ENCODE measurements around the gene ELK1.
"Not testable (repeated sequence)": the region's sequence is repeated elsewhere in the genome, so short reads cannot be mapped to it uniquely, and the experiment has no call there.

Gene ELK1

DNA sequence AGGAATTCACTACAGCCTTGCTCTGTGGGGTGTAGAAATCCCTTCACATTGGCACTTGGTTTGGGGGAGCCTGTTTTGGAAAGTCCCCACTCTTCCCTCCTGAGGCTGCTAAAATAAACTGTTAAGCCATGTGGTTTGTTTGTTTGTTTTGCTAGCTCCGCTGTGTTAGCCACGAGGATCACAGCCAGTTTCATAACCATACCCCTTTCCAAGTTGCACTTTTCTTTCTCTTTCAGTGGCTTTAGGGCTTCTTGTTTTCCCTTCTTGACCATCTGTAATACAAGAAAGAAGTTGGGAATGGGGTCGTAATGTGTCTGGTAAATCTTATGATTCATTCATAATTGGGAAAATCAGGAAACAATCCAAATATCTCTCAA is 33.5 kb upstream of the ELK1 start:
- H3K36me3 ChIP-seq (ENCODE audit: insufficient read depth), result no peaks in the 10 kb centered on the region
- no peaks in the 10 kb centered on the region for H3K79me2 ChIP-seq (ENCODE audit: insufficient read depth, low read depth)
- H3K27ac ChIP-seq, result no peak overlapping the region
- no peak overlapping the region; the same call in 1 of the 2 replicates for H3K9ac ChIP-seq
- H3K4me2 ChIP-seq, result peak overlapping the region; percentile 40; the same call in 1 of the 2 replicates
- no peaks in the 10 kb centered on the region for H3K27me3 ChIP-seq (ENCODE audit: insufficient read depth, low read depth)
- TF ChIP-seq, protein P1, sequence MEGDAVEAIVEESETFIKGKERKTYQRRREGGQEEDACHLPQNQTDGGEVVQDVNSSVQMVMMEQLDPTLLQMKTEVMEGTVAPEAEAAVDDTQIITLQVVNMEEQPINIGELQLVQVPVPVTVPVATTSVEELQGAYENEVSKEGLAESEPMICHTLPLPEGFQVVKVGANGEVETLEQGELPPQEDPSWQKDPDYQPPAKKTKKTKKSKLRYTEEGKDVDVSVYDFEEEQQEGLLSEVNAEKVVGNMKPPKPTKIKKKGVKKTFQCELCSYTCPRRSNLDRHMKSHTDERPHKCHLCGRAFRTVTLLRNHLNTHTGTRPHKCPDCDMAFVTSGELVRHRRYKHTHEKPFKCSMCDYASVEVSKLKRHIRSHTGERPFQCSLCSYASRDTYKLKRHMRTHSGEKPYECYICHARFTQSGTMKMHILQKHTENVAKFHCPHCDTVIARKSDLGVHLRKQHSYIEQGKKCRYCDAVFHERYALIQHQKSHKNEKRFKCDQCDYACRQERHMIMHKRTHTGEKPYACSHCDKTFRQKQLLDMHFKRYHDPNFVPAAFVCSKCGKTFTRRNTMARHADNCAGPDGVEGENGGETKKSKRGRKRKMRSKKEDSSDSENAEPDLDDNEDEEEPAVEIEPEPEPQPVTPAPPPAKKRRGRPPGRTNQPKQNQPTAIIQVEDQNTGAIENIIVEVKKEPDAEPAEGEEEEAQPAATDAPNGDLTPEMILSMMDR (conservative IDR thresholded peaks at IDR 0.05; ENCODE audit: low read depth, low read length), result no peak
- H4K20me1 ChIP-seq (ENCODE audit: insufficient read depth), result no peaks in the 10 kb centered on the region
- peak overlapping the region; percentile 38; the same call in 1 of the 2 replicates for H2AFZ ChIP-seq (ENCODE audit: low read depth)
- peaks cover 17% of the 10 kb centered on the region for H3K4me1 ChIP-seq (ENCODE audit: low read depth, poor library complexity, severe bottlenecking)
- H3K4me3 ChIP-seq (IDR thresholded peaks at IDR 0.05; ENCODE audit: insufficient read depth, low read depth, low read length), result no peak overlapping the region

DNA sequence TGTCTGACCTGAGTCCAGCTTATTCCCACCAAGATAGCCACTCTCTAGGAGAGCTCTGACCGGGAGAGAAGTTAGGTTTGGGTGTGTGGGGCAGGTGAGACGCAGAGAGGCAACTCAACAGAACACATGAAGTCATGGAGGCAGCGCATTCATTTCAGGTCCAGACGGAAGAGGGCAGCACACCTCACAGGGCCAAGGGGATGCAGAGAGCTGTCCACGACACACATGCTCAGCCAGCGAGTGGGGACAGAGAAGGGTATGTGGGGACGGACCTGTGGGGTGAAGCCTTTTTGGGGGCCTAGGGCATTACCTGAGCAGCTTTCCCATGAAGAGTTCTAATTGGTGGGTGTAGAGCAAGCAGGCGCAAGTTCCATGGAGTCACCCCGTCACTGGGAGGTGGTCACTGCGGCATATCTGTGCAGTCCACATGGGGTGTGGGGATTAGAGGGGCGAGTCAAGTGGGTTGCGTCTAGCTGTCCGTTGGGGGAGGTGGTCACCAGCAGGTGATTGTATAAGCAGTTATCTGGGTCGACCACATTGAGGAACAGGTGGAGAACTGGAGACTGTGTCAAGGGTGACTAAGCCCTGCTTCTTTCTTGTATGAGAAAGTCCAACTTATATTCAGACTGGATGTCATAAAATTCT is 32.9 kb upstream of the ELK1 start:
- Histone ChIP-seq H2AFZ (ENCODE audit: low read depth) (peak overlapping the region; percentile 38; the same call in 1 of the 2 replicates), H3K4me1 (ENCODE audit: low read depth, poor library complexity, severe bottlenecking) (peaks cover 17% of the 10 kb centered on the region), H3K4me3 (IDR thresholded peaks at IDR 0.05; ENCODE audit: insufficient read depth, low read depth, low read length) (no peak overlapping the region), H3K4me2 (peak overlapping the region; percentile 40; the same call in 1 of the 2 replicates), H3K79me2 (ENCODE audit: insufficient read depth, low read depth) (no peaks in the 10 kb centered on the region), H3K27me3 (ENCODE audit: insufficient read depth, low read depth) (no peaks in the 10 kb centered on the region), H3K27ac (no peak overlapping the region), H3K36me3 (ENCODE audit: insufficient read depth) (no peaks in the 10 kb centered on the region), H3K9ac (no peak overlapping the region; the same call in 1 of the 2 replicates), H4K20me1 (ENCODE audit: insufficient read depth) (no peaks in the 10 kb centered on the region)
- TF ChIP-seq, protein P1 (conservative IDR thresholded peaks at IDR 0.05; ENCODE audit: low read depth, low read length), result no peak

DNA sequence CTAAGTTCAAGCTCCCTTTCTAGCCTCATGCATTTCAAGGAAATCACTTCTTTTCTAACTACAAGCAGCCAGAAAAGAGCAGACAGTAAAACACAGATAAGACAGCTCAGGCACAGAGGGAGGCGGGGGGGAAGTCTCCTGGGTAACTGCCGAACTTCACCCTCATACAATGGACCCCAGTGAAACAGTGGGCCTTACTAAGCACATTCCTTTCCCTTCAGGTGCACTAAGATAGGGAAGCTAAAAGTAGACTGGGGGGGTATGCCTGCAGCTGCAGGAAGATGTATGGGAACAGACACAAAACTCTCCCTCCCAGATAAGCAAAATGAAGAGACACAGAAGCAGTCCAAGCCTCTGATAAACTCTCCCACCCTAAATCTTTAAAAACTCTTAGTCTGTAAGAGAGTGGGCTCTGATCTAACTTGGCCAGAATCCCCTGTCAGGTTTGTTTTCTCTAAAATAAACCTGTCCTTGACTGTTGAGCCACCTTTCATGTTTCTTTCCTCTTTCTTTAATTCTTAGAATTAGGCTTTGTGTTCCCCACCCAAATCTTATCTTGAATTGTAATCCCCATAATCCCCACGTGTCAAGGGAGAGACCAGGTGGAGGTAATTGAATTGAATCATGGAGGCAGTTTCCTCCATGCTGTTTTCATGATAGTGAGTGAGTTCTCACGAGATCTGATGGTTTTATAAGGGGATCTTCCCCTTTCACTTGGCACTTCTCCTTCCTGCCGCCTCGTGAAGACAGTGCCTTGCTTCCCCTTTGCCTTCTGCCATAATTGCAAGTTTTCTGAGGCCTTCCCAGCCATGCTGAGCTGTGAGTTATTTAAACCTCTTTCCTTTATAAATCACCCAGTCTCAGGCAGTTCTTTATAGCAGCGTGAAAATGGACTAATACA is 25.8 kb upstream of the ELK1 start:
- not testable (repeated sequence) for H4K20me1 ChIP-seq (ENCODE audit: insufficient read depth); H3K27ac ChIP-seq; H3K4me1 ChIP-seq (ENCODE audit: low read depth, poor library complexity, severe bottlenecking); H3K36me3 ChIP-seq (ENCODE audit: insufficient read depth); H3K4me3 ChIP-seq (IDR thresholded peaks at IDR 0.05; ENCODE audit: insufficient read depth, low read depth, low read length); H2AFZ ChIP-seq (ENCODE audit: low read depth); H3K9ac ChIP-seq; H3K4me2 ChIP-seq; H3K79me2 ChIP-seq (ENCODE audit: insufficient read depth, low read depth); H3K27me3 ChIP-seq (ENCODE audit: insufficient read depth, low read depth)

DNA sequence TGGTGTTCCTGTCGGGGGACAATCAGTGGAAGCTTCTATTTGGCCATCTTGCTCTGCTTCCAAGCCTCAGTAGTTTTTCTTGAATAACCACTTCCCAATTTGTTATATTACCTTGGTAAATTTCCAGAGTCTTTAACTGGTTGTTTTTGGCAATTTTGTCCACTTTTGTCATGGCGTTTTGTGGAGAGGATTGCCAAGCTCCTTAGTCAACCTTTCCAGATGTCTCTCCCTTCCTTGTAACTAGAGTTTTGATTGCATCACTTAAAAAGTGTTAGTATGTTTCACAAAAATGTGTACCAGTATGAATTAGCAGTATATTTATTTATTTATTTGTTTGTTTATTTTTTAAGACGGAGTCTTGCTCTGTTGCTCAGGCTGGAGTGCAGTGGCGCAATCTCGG is 24.4 kb upstream of the ELK1 start:
- Histone ChIP-seq H3K27ac (no peak overlapping the region), H3K9ac (no peak overlapping the region), H3K4me1 (ENCODE audit: low read depth, poor library complexity, severe bottlenecking) (no peaks in the 10 kb centered on the region), H3K4me3 (IDR thresholded peaks at IDR 0.05; ENCODE audit: insufficient read depth, low read depth, low read length) (no peak overlapping the region), H3K4me2 (no peak overlapping the region), H4K20me1 (ENCODE audit: insufficient read depth) (no peaks in the 10 kb centered on the region), H3K36me3 (ENCODE audit: insufficient read depth) (no peaks in the 10 kb centered on the region), H3K27me3 (ENCODE audit: insufficient read depth, low read depth) (no peaks in the 10 kb centered on the region), H2AFZ (ENCODE audit: low read depth) (no peak overlapping the region), H3K79me2 (ENCODE audit: insufficient read depth, low read depth) (no peaks in the 10 kb centered on the region)
- TF ChIP-seq, protein P1 (conservative IDR thresholded peaks at IDR 0.05; ENCODE audit: low read depth, low read length), result no peak

DNA sequence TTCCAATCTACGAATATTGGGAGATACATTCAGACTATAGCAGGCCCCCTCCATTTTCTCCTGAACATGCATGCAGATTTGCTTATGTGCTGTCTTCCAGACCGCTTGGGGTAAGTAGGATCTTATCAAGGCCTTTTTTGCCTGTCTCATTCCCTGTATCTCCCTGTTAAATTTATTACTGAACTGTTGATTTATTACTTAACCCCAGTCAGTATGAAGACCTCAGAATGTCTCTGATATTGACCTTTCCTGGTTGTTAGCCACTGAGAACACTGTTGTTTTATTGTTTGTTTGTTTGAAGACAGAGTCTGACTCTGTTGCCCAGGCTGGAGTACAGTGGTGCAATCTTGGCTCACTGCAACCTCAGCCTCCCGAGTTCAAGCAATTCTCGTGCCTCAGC is 15.4 kb upstream of the ELK1 start:
- not testable (repeated sequence) for H3K4me1 ChIP-seq (ENCODE audit: low read depth, poor library complexity, severe bottlenecking); H3K27ac ChIP-seq; H3K4me2 ChIP-seq; H3K79me2 ChIP-seq (ENCODE audit: insufficient read depth, low read depth); H3K36me3 ChIP-seq (ENCODE audit: insufficient read depth); H3K4me3 ChIP-seq (IDR thresholded peaks at IDR 0.05; ENCODE audit: insufficient read depth, low read depth, low read length); H3K9ac ChIP-seq; H2AFZ ChIP-seq (ENCODE audit: low read depth); H4K20me1 ChIP-seq (ENCODE audit: insufficient read depth); H3K27me3 ChIP-seq (ENCODE audit: insufficient read depth, low read depth)

Measured in KMS-11 (cell line).